NCI-H82 (cell line): ENCODE data around the gene SESN2.
A peak's percentile ranks its signal among the peaks of the same experiment; 100 is the strongest.

Experiments
- DNase-seq: peaks from one replicate; lab custom pipeline; 2025; lab: John Stamatoyannopoulos, UW

SESN2 gene

GRCh38 chr1:28259252-28259933, at the start of gene SESN2:
SESN2 (plus strand) TSS chr1:28259518; CDS start chr1:28259848, 330 bp downstream.
- peak; percentile 100 for DNase-seq

GRCh38 chr1:28209700-28210099, 49.6 kb upstream of the SESN2 start:
- DNase-seq: no peak

GRCh38 chr1:28213315-28213714, 46.0 kb upstream of the SESN2 start:
- no peak for DNase-seq

- no peak for DNase-seq
Measured at GRCh38 chr1:28229089-28229488, 30.2 kb upstream of the SESN2 start.

GRCh38 chr1:28229996-28230395, 29.3 kb upstream of the SESN2 start:
- no peak for DNase-seq

- DNase-seq: peak; percentile 98
Measured at GRCh38 chr1:28232558-28233263, 26.6 kb upstream of the SESN2 start, which contains the start of gene DNAJC8. DNAJC8 (minus strand) TSS chr1:28233029; CDS start chr1:28232998, 31 bp downstream.

GRCh38 chr1:28233264-28233606, 26.1 kb upstream of the SESN2 start:
- DNase-seq: no peak

- peak; percentile 99 for DNase-seq
Measured at GRCh38 chr1:28235755-28236655, 23.3 kb upstream of the SESN2 start, which contains the start of gene ATP5IF1. ATP5IF1 (plus strand) TSS chr1:28236124; CDS start chr1:28236184, 60 bp downstream.

- DNase-seq: peak; percentile 51
Measured at GRCh38 chr1:28236656-28237322, 22.5 kb upstream of the SESN2 start.

GRCh38 chr1:28239004-28239403, 20.3 kb upstream of the SESN2 start:
- DNase-seq: no peak

- DNase-seq: no peak
Measured at GRCh38 chr1:28240024-28240423, 19.3 kb upstream of the SESN2 start.

GRCh38 chr1:28241638-28242241, 17.6 kb upstream of the SESN2 start:
- DNase-seq: no peak

- DNase-seq: no peak
Measured at GRCh38 chr1:28243685-28244311, 15.5 kb upstream of the SESN2 start.

- no peak for DNase-seq
Measured at GRCh38 chr1:28244549-28245251, 14.6 kb upstream of the SESN2 start.

GRCh38 chr1:28246427-28246832, 12.9 kb upstream of the SESN2 start:
- DNase-seq: peak; percentile 28

GRCh38 chr1:28247612-28248272, 11.6 kb upstream of the SESN2 start:
- DNase-seq: no peak

- DNase-seq: peak; percentile 86
Measured at GRCh38 chr1:28248273-28249012, 10.9 kb upstream of the SESN2 start.

GRCh38 chr1:28249013-28249865, 10.1 kb upstream of the SESN2 start:
- peak; percentile 96 for DNase-seq
